ENCODE data around the gene PTPN6. TPM values are rescaled to one million over a fixed set of nuclear protein-coding genes. Genes with fewer than 3 reads are reported as not detected.

Gene PTPN6
- 9.3 to 14.3 TPM (median 12.6 TPM) in 5 replicates for total RNA-seq (2022; extraction: Qiagen RNA extraction)

DNA sequence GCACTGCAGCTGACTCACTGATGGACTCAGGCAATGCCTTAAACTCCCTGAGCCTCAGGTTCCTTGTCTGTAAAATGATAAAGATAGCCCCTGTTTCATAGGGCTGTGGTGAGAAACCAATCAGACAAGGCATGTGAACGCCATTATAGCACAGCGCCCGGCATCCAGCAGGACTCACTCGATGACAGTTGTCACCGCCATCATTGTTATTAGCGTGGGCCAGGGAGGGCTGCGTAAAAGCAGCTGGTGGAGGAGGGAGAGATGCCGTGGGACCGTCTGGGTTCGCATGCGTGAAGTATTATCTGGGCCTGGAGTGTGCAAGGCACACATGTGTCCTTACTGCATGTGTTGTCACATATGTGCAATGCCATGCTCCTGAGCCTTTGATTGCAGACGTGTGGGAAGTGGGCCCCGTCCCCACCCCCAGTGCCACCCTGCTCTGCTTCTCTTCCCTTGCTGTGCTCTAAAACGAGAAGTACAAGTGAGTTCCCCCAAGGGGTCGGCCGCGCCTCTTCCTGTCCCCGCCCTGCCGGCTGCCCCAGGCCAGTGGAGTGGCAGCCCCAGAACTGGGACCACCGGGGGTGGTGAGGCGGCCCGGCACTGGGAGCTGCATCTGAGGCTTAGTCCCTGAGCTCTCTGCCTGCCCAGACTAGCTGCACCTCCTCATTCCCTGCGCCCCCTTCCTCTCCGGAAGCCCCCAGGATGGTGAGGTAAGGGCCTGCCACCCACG, at the start of gene PTPN6:
PTPN6 (plus strand) TSS at position 546 of the 730 bp plus-strand sequence; CDS start at position 703, 157 bp downstream.

DNA sequence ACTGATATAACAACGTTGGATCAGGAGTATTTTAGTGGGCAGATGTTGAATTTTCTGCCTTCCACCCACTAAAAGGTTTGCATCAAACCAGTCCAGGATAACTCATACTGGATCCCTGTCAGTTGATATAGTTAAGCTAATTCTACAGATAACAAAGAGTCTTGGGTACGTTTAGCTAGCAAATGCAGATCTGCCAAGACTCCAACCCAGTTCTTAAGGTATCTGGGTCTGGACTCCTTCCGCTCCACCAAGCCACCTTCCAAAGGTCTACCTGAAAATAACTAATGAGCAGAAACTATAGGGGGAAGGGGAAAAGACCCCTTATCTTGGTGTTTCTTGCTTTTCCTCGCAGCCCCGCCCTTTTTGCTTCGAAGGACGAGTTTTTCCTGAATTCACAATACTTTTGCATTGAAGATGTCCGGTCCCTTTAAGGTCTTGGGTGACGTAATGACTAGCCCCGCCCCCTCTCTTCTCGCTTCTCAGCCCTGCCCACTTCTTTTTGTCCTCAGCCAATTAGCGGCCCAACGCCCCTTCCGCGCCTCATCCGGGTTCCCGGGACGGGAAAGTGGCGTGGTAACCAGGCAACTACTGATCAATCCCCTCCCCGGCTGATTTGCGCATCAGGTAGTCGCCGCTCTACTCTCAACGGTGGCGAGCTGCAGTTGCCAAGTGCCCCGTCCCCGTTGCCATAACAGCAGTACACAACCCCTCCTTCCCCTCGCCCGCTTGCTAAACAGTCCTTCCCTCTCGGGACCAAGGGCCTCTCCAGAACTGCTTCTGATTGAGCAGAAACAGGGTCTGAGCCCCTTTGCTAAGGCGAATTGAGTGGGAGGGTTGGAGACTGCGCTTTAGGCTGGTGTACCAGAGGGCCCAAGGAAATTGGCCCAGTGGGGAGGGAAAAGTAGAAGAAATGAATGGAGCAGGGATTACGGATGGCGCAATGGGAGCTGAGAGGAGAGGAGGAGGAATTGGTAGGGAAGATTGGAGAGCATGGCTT, 46.6 kb upstream of the PTPN6 start, which contains the start of gene LRRC23:
LRRC23 (plus strand) TSS at position 543 of the 997 bp plus-strand sequence. CDS start 812 bp downstream, outside the sequence.

DNA sequence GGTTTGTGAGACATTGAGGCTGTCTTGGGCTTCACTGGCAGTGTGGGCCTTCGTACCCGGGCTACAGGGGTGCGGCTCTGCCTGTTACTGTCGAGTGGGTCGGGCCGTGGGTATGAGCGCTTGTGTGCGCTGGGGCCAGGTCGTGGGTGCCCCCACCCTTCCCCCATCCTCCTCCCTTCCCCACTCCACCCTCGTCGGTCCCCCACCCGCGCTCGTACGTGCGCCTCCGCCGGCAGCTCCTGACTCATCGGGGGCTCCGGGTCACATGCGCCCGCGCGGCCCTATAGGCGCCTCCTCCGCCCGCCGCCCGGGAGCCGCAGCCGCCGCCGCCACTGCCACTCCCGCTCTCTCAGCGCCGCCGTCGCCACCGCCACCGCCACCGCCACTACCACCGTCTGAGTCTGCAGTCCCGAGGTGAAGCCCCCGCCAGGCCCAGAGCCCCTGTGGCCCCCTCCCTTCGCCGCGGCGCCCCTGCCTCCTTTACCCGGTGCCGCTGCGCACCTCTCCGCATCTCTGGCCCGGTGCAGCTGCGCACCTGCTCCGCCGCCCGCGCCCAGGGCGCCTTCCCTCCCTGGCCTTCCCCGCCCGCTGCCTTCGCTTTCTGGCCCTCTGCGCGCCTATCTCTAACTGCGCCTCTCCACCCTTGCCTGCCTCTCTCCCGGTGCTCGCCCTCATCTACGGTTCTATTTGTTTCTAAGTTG, 36.8 kb upstream of the PTPN6 start, which contains the start of gene ENO2:
ENO2 (plus strand) TSS at position 335 of the 701 bp plus-strand sequence. CDS start 1,253 bp downstream, outside the sequence.

DNA sequence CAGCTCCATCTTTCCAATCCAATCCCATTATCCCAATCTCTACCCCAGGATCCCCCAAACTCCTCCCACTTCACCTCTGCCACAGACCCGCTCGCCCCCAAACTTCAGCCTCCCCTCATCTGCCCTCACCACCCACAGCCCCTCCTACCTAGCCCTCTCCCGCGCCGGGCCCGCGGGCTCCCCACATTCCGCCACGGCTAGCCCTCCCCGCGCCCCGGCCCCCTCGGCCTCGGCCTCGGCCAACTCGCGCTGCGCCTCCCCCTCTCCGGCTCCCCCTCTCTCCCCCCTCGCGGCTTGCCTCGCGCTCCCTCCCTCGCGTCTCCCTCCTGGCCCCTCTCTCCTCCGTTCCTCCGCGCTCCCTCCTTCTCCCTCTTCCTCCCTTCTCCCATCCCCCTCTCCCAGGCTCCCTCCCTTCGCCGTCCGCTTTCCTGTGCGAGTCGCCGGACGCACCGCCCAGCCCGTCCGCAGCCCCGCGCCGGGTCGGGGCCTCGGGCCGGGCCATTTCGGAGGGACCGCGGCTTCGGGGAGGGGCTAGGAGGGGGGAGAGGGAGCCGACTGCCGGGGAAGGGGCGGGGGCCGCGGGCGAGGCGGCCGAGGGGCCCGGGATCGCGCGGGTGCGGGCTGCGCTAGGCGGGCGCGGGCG, 23.7 kb upstream of the PTPN6 start, which contains the start of gene ATN1:
ATN1 (plus strand) TSS at position 581 of the 643 bp plus-strand sequence. CDS start 6,043 bp downstream, outside the sequence.

DNA sequence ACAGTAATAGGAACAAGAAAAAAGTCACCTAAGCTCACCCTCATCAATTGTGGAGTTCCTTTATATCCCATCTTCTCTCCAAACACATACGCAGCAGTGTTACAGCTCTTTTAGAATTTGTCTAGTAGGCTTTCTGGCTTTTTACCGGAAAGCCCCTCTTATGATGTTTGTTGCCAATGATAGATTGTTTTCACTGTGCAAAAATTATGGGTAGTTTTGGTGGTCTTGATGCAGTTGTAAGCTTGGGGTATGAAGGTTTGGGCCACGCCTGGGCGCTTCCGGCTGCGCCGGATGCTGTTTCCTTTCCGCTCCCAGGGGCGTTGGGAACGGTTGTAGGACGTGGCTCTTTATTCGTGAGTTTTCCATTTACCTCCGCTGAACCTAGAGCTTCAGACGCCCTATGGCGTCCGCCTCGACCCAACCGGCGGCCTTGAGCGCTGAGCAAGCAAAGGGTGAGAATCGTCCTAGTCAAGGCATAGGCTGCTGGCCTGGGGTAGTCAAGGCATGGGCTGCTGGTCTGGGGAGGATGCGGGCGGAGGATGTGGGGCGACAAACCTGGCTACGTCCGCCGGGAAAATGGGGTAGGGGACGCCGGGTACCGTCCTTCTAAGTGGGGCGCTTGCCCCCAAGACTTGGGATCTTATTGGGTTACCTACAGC, 7.3 kb upstream of the PTPN6 start, which contains the start of the genes C12orf57 and RNU7-1:
C12orf57 (plus strand) TSS at position 301 of the 659 bp plus-strand sequence; CDS start at position 401, 100 bp downstream.
RNU7-1 (plus strand) TSS at position 95 of the 659 bp plus-strand sequence.

Other genes starting within 250 kb of the PTPN6 start
- gene COPS7A, start 227.3 kb upstream of the PTPN6 start, total RNA-seq (2022; extraction: Qiagen RNA extraction), result 44.2 to 60.2 TPM (median 57.6 TPM) in 5 replicates
- 259 to 324 TPM (median 305 TPM) in 5 replicates for gene MLF2, start 198.2 kb upstream of the PTPN6 start, total RNA-seq (2022; extraction: Qiagen RNA extraction)
- gene PTMS, start 185.0 kb upstream of the PTPN6 start, total RNA-seq (2022; extraction: Qiagen RNA extraction), result 629 to 1,030 TPM (median 870 TPM) in 5 replicates
- 0.65 to 2.0 TPM (median 1.3 TPM) in 5 replicates for gene LAG3, start 178.8 kb upstream of the PTPN6 start, total RNA-seq (2022; extraction: Qiagen RNA extraction)
- gene CD4, start 161.8 kb upstream of the PTPN6 start, total RNA-seq (2022; extraction: Qiagen RNA extraction), result 0.03 TPM in 1 of 5 replicates, not detected in the others
- gene GPR162, start 129.5 kb upstream of the PTPN6 start, total RNA-seq (2022; extraction: Qiagen RNA extraction), result 0.27 to 0.57 TPM (median 0.42 TPM) in 5 replicates
- 21.7 to 32.2 TPM (median 30.7 TPM) in 5 replicates for gene P3H3, start 122.9 kb upstream of the PTPN6 start, total RNA-seq (2022; extraction: Qiagen RNA extraction)
- gene GNB3, start 110.4 kb upstream of the PTPN6 start, total RNA-seq (2022; extraction: Qiagen RNA extraction), result 0.72 to 3.3 TPM (median 2.2 TPM) in 5 replicates
- gene CDCA3, start 100.1 kb upstream of the PTPN6 start, total RNA-seq (2022; extraction: Qiagen RNA extraction), result 80.3 to 93.7 TPM (median 82.1 TPM) in 5 replicates
- 77.6 to 88.5 TPM (median 80.3 TPM) in 5 replicates for gene USP5, start 99.2 kb upstream of the PTPN6 start, total RNA-seq (2022; extraction: Qiagen RNA extraction)
- 1,409 to 1,690 TPM (median 1,628 TPM) in 5 replicates for gene TPI1, start 83.8 kb upstream of the PTPN6 start, total RNA-seq (2022; extraction: Qiagen RNA extraction)
- gene SPSB2, start 78.1 kb upstream of the PTPN6 start, total RNA-seq (2022; extraction: Qiagen RNA extraction), result 17.4 to 28.9 TPM (median 28.5 TPM) in 5 replicates
- 16.5 to 20.4 TPM (median 16.8 TPM) in 5 replicates for gene LRRC23, start 46.5 kb upstream of the PTPN6 start, total RNA-seq (2022; extraction: Qiagen RNA extraction)
- 41.3 to 46.2 TPM (median 44.7 TPM) in 5 replicates for gene ENO2, start 36.8 kb upstream of the PTPN6 start, total RNA-seq (2022; extraction: Qiagen RNA extraction)
- 51.6 to 79.2 TPM (median 76.7 TPM) in 5 replicates for gene ATN1, start 23.4 kb upstream of the PTPN6 start, total RNA-seq (2022; extraction: Qiagen RNA extraction)
- gene RNU7-1, start 7.5 kb upstream of the PTPN6 start, total RNA-seq (2022; extraction: Qiagen RNA extraction), result not detected in 5 replicates
- gene C12orf57, start 7.3 kb upstream of the PTPN6 start, total RNA-seq (2022; extraction: Qiagen RNA extraction), result 264 to 326 TPM (median 313 TPM) in 5 replicates
- gene PHB2, start 19.3 kb downstream of the PTPN6 start, total RNA-seq (2022; extraction: Qiagen RNA extraction), result 293 to 340 TPM (median 337 TPM) in 5 replicates
- gene EMG1, start 19.6 kb downstream of the PTPN6 start, total RNA-seq (2022; extraction: Qiagen RNA extraction), result 59.7 to 67.3 TPM (median 63.4 TPM) in 5 replicates
- 27.0 to 31.7 TPM (median 28.9 TPM) in 5 replicates for gene LPCAT3, start 67.1 kb downstream of the PTPN6 start, total RNA-seq (2022; extraction: Qiagen RNA extraction)
- gene C1S, start 109.4 kb downstream of the PTPN6 start, total RNA-seq (2022; extraction: Qiagen RNA extraction), result 38.3 to 57.7 TPM (median 41.9 TPM) in 5 replicates
- 24.9 to 42.1 TPM (median 27.9 TPM) in 5 replicates for gene C1R, start 141.1 kb downstream of the PTPN6 start, total RNA-seq (2022; extraction: Qiagen RNA extraction)
- 8.8 to 14.6 TPM (median 12.2 TPM) in 5 replicates for gene C1RL, start 157.9 kb downstream of the PTPN6 start, total RNA-seq (2022; extraction: Qiagen RNA extraction)
- not detected in 5 replicates for gene RBP5, start 177.5 kb downstream of the PTPN6 start, total RNA-seq (2022; extraction: Qiagen RNA extraction)
- gene CLSTN3, start 179.0 kb downstream of the PTPN6 start, total RNA-seq (2022; extraction: Qiagen RNA extraction), result 10.1 to 17.5 TPM (median 14.3 TPM) in 5 replicates
- 28.2 to 33.0 TPM (median 31.8 TPM) in 5 replicates for gene PEX5, start 238.3 kb downstream of the PTPN6 start, total RNA-seq (2022; extraction: Qiagen RNA extraction)

All from A549 treated with CORT108297 at 1 μM for 4 hours (cell line).